MCF 10A (cell line): Measurements from ENCODE around the gene THAP9. TPM values are rescaled to one million over a fixed set of nuclear protein-coding genes. Genes with fewer than 3 reads are reported as not detected.
"Not testable (repeated sequence)": the region's sequence is repeated elsewhere in the genome, so short reads cannot be mapped to it uniquely, and the experiment has no call there.

Experiments used
- BruUV-seq: library from RNA; stranded (reverse); fragments of 400-500 nt; replicated peaks from 2 replicates; lab custom pipeline; 2021; lab: Mats Ljungman, UMichigan
- CTCF ChIA-PET: fragments of 300-600 bp; sonication (Branson Sonifier 250); formaldehyde crosslinking; extraction: SDS; loops from one replicate; lab custom pipeline; 2021; ENCODE audit warnings: antibody characterized with exemption, inconsistent platforms; lab: Yijun Ruan, JAX
- POLR2A ChIA-PET: fragments of 300-600, 350-650 bp; sonication (Branson Sonifier 250); formaldehyde crosslinking; extraction: SDS; loops from one replicate; lab custom pipeline; 2020; ENCODE audit warnings: antibody characterized with exemption, inconsistent platforms; lab: Yijun Ruan, JAX
- DNase-seq: peaks from one replicate; pipeline ENCODE4 v3.0.0-alpha.2; 2018; ENCODE audit not compliant: unreplicated experiment
- H3K27ac Mint-ChIP-seq: one replicate; pipeline ENCODE4 v1.8.0; 2022; ENCODE audit warnings: mild to moderate bottlenecking, low read depth, mixed read lengths; ENCODE audit not compliant: unreplicated experiment
- H3K27me3 Mint-ChIP-seq: one replicate; pipeline ENCODE4 v1.8.0; 2022; ENCODE audit warnings: mixed read lengths; ENCODE audit not compliant: insufficient read depth, unreplicated experiment
- H3K36me3 Mint-ChIP-seq: one replicate; pipeline ENCODE4 v1.8.0; 2022; ENCODE audit warnings: mild to moderate bottlenecking, moderate library complexity, mixed read lengths; ENCODE audit not compliant: insufficient read depth, unreplicated experiment
- H3K4me1 Mint-ChIP-seq: one replicate; pipeline ENCODE4 v1.8.0; 2022; ENCODE audit warnings: mixed read lengths; ENCODE audit not compliant: insufficient read depth, unreplicated experiment
- H3K4me3 Mint-ChIP-seq: one replicate; pipeline ENCODE4 v1.8.0; 2022; ENCODE audit warnings: mild to moderate bottlenecking, moderate library complexity, mixed read lengths; ENCODE audit not compliant: unreplicated experiment
- H3K9me3 Mint-ChIP-seq: one replicate; pipeline ENCODE4 v1.8.0; 2022; ENCODE audit warnings: mixed read lengths; ENCODE audit not compliant: unreplicated experiment
- intact Hi-C: fragments of 100-400 bp; cut with micrococcal nuclease; formaldehyde crosslinking; loops from 2 replicates; pipeline ENCODE4 v1.14.1; 2022
- total RNA-seq: library from RNA; stranded (reverse); gene quantifications from 2 replicates; pipeline ENCODE4 v1.2.3, GENCODE V29; 2022
- TF ChIP-seq, protein P1 (sequence below): fragments of 200-600 bp; IDR thresholded peaks from one replicate; pipeline ENCODE4 v1.8.0; 2022; ENCODE audit warnings: antibody characterized with exemption, mild to moderate bottlenecking; ENCODE audit not compliant: unreplicated experiment

Gene THAP9
- total RNA-seq, 1 experiment from 2014 or later, result 4.0 TPM

DNA sequence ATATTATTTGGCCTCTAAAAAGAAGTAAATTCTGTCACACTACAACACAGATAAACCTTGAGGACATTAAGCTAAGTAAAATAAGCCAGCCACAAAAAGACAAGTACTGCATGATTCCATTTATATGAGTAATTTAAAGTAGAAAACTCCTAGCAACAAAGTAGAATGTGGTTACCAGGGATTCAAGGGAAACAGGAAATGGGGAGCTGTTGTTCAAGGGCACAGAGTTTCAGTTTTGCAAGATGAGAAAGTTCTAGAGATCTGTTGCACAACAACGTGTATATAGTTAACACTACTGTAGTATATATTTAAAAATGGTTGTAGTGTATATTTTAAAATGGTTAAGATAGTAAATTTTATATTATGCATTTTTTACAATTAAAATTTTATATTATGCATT, 34.9 kb upstream of the THAP9 start:
- H3K27me3 Mint-ChIP-seq, result no peaks in the 10 kb centered on the region
- peak overlapping the region; percentile 96 for H3K27ac Mint-ChIP-seq
- CTCF ChIA-PET, result interaction anchor here (0.6 to 0.8 kb wide), 4 partner anchors 14 to 77 kb away, joined by 3 to 4 read pairs (median 3); no protein-coding TSS in a partner anchor
- no peaks in the 10 kb centered on the region for H3K9me3 Mint-ChIP-seq
- H3K4me3 Mint-ChIP-seq, result peak overlapping the region; percentile 33
- BruUV-seq, result no TSS peak
- TF ChIP-seq, protein P1, sequence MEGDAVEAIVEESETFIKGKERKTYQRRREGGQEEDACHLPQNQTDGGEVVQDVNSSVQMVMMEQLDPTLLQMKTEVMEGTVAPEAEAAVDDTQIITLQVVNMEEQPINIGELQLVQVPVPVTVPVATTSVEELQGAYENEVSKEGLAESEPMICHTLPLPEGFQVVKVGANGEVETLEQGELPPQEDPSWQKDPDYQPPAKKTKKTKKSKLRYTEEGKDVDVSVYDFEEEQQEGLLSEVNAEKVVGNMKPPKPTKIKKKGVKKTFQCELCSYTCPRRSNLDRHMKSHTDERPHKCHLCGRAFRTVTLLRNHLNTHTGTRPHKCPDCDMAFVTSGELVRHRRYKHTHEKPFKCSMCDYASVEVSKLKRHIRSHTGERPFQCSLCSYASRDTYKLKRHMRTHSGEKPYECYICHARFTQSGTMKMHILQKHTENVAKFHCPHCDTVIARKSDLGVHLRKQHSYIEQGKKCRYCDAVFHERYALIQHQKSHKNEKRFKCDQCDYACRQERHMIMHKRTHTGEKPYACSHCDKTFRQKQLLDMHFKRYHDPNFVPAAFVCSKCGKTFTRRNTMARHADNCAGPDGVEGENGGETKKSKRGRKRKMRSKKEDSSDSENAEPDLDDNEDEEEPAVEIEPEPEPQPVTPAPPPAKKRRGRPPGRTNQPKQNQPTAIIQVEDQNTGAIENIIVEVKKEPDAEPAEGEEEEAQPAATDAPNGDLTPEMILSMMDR, result no peak
- intact Hi-C loops, result no loop called here
- POLR2A ChIA-PET, result interaction anchor here (0.7 to 2.5 kb wide), 16 partner anchors 8 to 436 kb away, joined by 3 to 21 read pairs (median 4); partner anchors contain the start of genes LIN54, SEC31A and THAP9
- peak; percentile 86 for DNase-seq
- peaks cover 20% of the 10 kb centered on the region for H3K4me1 Mint-ChIP-seq
- H3K36me3 Mint-ChIP-seq, result peaks cover 100% of the 10 kb centered on the region

DNA sequence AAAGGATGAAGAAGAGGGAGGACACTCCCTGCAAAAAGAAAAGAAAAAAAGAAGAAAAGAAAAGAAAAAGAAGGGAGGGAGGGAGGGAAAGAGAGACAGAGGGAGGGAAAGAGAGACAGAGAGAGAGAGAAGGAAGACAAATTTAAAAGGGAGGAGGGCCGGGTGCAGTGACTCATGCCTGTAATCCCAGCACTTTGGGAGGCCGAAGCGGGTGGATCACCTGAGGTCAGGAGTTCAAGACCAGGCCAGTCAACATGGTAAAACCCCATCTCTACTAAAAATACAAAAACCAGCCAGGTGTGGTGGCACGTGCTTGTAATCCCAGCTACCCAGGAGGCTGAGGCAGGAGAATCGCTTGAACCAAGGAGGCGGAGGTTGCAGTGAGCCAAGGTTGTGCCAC, 34.5 kb upstream of the THAP9 start:
- intact Hi-C loops, BruUV-seq, H3K27me3 Mint-ChIP-seq, H3K9me3 Mint-ChIP-seq: not testable (repeated sequence)
- DNase-seq, result peak; percentile 51
- ChIA-PET CTCF (interaction anchor here (0.6 to 0.8 kb wide), 4 partner anchors 13 to 78 kb away, joined by 3 to 4 read pairs (median 3); no protein-coding TSS in a partner anchor), POLR2A (interaction anchor here (0.7 to 2.5 kb wide), 16 partner anchors 8 to 437 kb away, joined by 3 to 21 read pairs (median 4); partner anchors contain the start of genes LIN54, SEC31A and THAP9)
- Mint-ChIP-seq H3K4me3 (peak overlapping the region; percentile 33), H3K4me1 (peaks cover 20% of the 10 kb centered on the region), H3K27ac (peak overlapping the region; percentile 96), H3K36me3 (peaks cover 100% of the 10 kb centered on the region)

DNA sequence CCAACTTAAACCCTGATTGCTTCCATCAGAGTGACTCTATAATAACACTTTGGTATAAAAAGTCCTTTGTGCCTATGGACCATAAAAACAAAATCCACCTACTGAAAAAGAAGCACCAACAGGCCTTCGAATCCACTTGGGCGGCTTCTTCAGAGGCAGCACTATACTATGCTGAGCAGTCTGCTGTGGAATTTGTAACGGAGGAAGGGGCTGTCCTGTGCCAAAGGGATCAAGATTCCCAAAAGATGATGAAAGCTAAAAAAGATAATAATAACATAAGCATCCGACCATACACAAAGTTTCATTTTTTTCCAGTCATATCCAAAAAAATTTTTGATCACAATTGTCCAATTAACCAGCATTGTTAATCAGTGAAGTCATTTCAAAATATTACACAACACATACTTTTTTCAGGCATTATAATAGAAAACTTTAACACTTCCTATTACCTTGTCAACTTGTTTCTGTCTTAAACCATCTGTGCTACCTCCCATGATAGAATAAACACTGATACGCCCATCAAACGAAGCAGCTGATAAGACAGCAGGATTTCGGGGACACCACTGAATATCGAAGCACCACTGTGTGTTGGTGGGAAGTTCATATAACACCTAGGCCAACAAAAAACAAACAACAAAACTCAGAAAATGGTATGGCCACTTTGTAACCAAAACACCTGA, 33.7 kb upstream of the THAP9 start:
- TF ChIP-seq, protein P1, result no peak
- DNase-seq, result no peak
- Mint-ChIP-seq H3K9me3 (no peaks in the 10 kb centered on the region), H3K4me1 (peaks cover 20% of the 10 kb centered on the region), H3K27ac (peak overlapping the region; percentile 96), H3K36me3 (peaks cover 100% of the 10 kb centered on the region), H3K4me3 (no peak overlapping the region), H3K27me3 (no peaks in the 10 kb centered on the region)
- BruUV-seq, result no TSS peak
- intact Hi-C loops, result no loop called here
- ChIA-PET CTCF (interaction anchor here (0.7 kb wide), 1 partner anchor 366 kb away, joined by 3 read pairs; no protein-coding TSS in a partner anchor), POLR2A (interaction anchor here (0.7 to 2.5 kb wide), 7 partner anchors 10 to 168 kb away, joined by 3 to 21 read pairs (median 5); partner anchors contain the start of gene THAP9)

DNA sequence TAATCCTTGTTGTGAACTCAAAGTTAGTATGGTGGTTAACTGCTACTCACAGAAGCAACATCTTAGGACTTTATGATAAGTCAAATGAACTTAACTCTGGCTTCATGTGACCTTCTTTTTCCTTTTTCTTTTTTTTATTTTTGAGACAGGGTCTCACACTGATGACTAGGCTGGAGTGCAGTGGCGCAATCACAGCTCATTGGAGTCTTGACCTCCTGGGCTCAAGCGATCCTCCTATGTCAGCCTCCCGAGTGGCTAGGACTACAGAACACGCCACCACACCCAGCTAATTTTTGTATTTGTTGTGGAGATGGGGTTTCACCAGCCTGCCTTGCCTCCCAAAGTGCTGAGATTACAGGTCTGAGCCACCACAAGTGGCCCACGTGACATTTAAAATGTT, 32.0 kb upstream of the THAP9 start:
- CTCF ChIA-PET, result interaction anchor here (0.6 to 0.7 kb wide), 2 partner anchors 21 to 434 kb away, joined by 3 to 5 read pairs; no protein-coding TSS in a partner anchor
- Mint-ChIP-seq H3K9me3 (no peaks in the 10 kb centered on the region), H3K4me1 (peaks cover 20% of the 10 kb centered on the region), H3K27me3 (no peaks in the 10 kb centered on the region), H3K4me3 (no peak overlapping the region), H3K36me3 (peaks cover 100% of the 10 kb centered on the region), H3K27ac (no peak overlapping the region)
- no TSS peak for BruUV-seq
- intact Hi-C loops, result no loop called here
- TF ChIP-seq, protein P1, result no peak
- POLR2A ChIA-PET, result interaction anchor here (0.6 to 2.0 kb wide), 4 partner anchors 15 to 42 kb away, joined by 3 to 10 read pairs (median 4); no protein-coding TSS in a partner anchor
- no peak for DNase-seq
